Kidney (tissue), 14 donors: ENCODE measurements around the gene PSME2. TPM values are rescaled to one million over a fixed set of nuclear protein-coding genes. Genes with fewer than 3 reads are reported as not detected.
A peak's percentile ranks its signal among the peaks of the same experiment; 100 is the strongest.

ENCODE experiments used
- DNase-seq, 5 donors: peaks; one replicate each; pipeline ENCODE4 v3.0.0-alpha.2; 2013 to 2020
- FAIRE-seq: peaks from 2 replicates; lab custom pipeline; 2012; peaks lifted over from hg19 to GRCh38; lab: Jason Lieb, UNC
- H3K27ac ChIP-seq, 2 donors: one replicate each; pipeline ENCODE4 v1.7.0; 2013; ENCODE audit warnings: low read depth in 2 of 2, low read length in 2 of 2, inconsistent platforms in 1 of 2
- H3K27me3 ChIP-seq: one replicate; pipeline ENCODE4 v1.7.1; 2013; ENCODE audit warnings: low read length, inconsistent platforms; ENCODE audit not compliant: control insufficient read depth, insufficient read depth
- H3K36me3 ChIP-seq, 3 donors: one replicate each; pipeline versions ENCODE4 v1.7.0 to v1.7.1; 2013; ENCODE audit warnings: low read length in 3 of 3, control low read depth in 1 of 3, inconsistent platforms in 1 of 3; ENCODE audit not compliant: insufficient read depth in 3 of 3, control insufficient read depth in 2 of 3
- H3K4me1 ChIP-seq, 3 donors: one replicate each; pipeline versions ENCODE4 v1.7.0 to v1.7.1; 2013; ENCODE audit warnings: low read length in 3 of 3, inconsistent platforms in 1 of 3, low read depth in 1 of 3; ENCODE audit not compliant: control insufficient read depth in 2 of 3, insufficient read depth in 2 of 3
- H3K4me3 ChIP-seq, 3 donors: one replicate each; pipeline versions ENCODE4 v1.7.0 to v1.8.1; 2013; ENCODE audit warnings: low read length in 3 of 3, control low read depth in 1 of 3, inconsistent platforms in 1 of 3
- H3K9ac ChIP-seq, 3 donors: one replicate each; pipeline versions ENCODE4 v1.7.0 to v1.7.1; 2013; ENCODE audit warnings: low read length in 3 of 3, control low read depth in 1 of 3, inconsistent platforms in 1 of 3
- H3K9me3 ChIP-seq, 3 donors: one replicate each; pipeline versions ENCODE4 v1.7.0 to v1.7.1; 2013; ENCODE audit warnings: low read length in 3 of 3, control low read depth in 1 of 3, inconsistent platforms in 1 of 3; ENCODE audit not compliant: control insufficient read depth in 2 of 3, insufficient read depth in 1 of 3
- CTCF ChIP-seq: IDR thresholded peaks from 3 replicates; pipeline ENCODE4 v1.5.1; 2012; ENCODE audit warnings: mild to moderate bottlenecking, moderate library complexity, borderline replicate concordance; ENCODE audit not compliant: insufficient read depth; ENCODE audit errors: extremely low read depth
- intact Hi-C: fragments of 100-400 bp; cut with DNase I; formaldehyde crosslinking; loops from one replicate; pipeline ENCODE4 v1.11.1; 2022
- polyA plus RNA-seq: library from polyadenylated mRNA; stranded (reverse); fragments of 350-450 nt; fragmentation: Illumina TruSeq; extraction: RNeasy Lipid Tissue Mini Kit (QIAGEN cat#74804); gene quantifications from one replicate; pipeline ENCODE4 v1.2.3, GENCODE V29; 2014; ENCODE audit warnings: low read depth, low replicate concordance; ENCODE audit not compliant: insufficient read depth
- total RNA-seq: library from RNA; stranded (reverse); fragmentation: NEBNext Ultra II Directional; extraction: Animal tissue kit (Norgen Biotek cat#: 25700); gene quantifications from one replicate; pipeline ENCODE4 v1.2.1, GENCODE V29; 2021
- donor health status: control.
- donor health status: control.
- donor health status: control.
- donor health status: control.
- donor health status: control.
- donor health status: DM: yes; HTN: yes; CAD: no.
- donor health status: Normal renal cell carcinoma (clear cell type).

PSME2 gene
- total and polyA plus RNA-seq, 2 donors from 2014 or later: 148 to 289 TPM

- Histone ChIP-seq H3K27ac (peak within 1 kb of the TSS; percentile 95), H3K36me3 (peaks cover 0 to 23% (median 14%) of the 10 kb centered on the region in 3 donors), H3K27me3 (no peaks in the 10 kb centered on the region), H3K9me3 (no peaks in the 10 kb centered on the region), H3K4me1 (peaks cover 2 to 47% (median 21%) of the 10 kb centered on the region in 3 donors), H3K9ac (peak within 1 kb of the TSS; percentile 82 to 96 (median 85)), H3K4me3 (peak within 1 kb of the TSS; percentile 92 to 97 (median 92))
- peak; percentile 100 for DNase-seq
- TF ChIP-seq CTCF: peak; percentile 37
- FAIRE-seq: peak; percentile 76
- intact Hi-C loops: no loop called here
Measured at GRCh38 chr14:24141097-24141880, 5.1 kb downstream of the PSME2 start, which contains the start of gene EMC9. TSS of gene EMC9 (minus strand) at chr14:24141591. CDS start at chr14:24141304, 287 bp downstream.

- FAIRE-seq (no peak), DNase-seq (no peak)
- H3K36me3 ChIP-seq: peaks cover 0 to 23% (median 14%) of the 10 kb centered on the region in 3 donors
- H3K9me3 ChIP-seq: no peaks in the 10 kb centered on the region
- intact Hi-C loops: no loop called here
- H3K4me3 ChIP-seq: no peak overlapping the region
- no peaks in the 10 kb centered on the region for H3K27me3 ChIP-seq
- H3K4me1 ChIP-seq: peaks cover 0 to 38% (median 15%) of the 10 kb centered on the region in 3 donors
- no peak overlapping the region for H3K9ac ChIP-seq
- TF ChIP-seq CTCF: no peak
- no peak overlapping the region for H3K27ac ChIP-seq
Measured at GRCh38 chr14:24139272-24139934, 7.0 kb downstream of the PSME2 start.

GRCh38 chr14:24138396-24139271 lies 7.8 kb downstream of the PSME2 start:
- Histone ChIP-seq H3K4me3 (no peak overlapping the region), H3K36me3 (peaks cover 0 to 23% (median 14%) of the 10 kb centered on the region in 3 donors), H3K27ac (no peak overlapping the region), H3K27me3 (no peaks in the 10 kb centered on the region), H3K9ac (no peak overlapping the region), H3K9me3 (no peaks in the 10 kb centered on the region), H3K4me1 (peaks cover 0 to 38% (median 15%) of the 10 kb centered on the region in 3 donors)
- intact Hi-C loops: no loop called here
- DNase-seq (peak in 1 of 5 donors; percentile 67), FAIRE-seq (no peak)
- TF ChIP-seq CTCF: no peak
